Fibroblast of villous mesenchyme (primary cell): ENCODE measurements around the gene ITPK1. TPM values are rescaled to one million over a fixed set of nuclear protein-coding genes. Genes with fewer than 3 reads are reported as not detected.

Experiments
- DNase-seq: peaks from one replicate; pipeline ENCODE4 v3.0.0-alpha.2; 2010; ENCODE audit warnings: low read depth
- H3K4me3 ChIP-seq: 2 replicates; pipeline ENCODE4 v1.5.1; 2011; ENCODE audit warnings: low read depth, mild to moderate bottlenecking, low read length
- CTCF ChIP-seq: IDR thresholded peaks from 2 replicates; pipeline ENCODE4 v1.5.1; 2012; ENCODE audit warnings: low read depth, mild to moderate bottlenecking, low read length; ENCODE audit not compliant: insufficient read depth
- total RNA-seq: library from RNA; depleted of rRNA; stranded (reverse); fragments of >200 nt; gene quantifications from 2 replicates; pipeline ENCODE4 v1.2.3, GENCODE V29; 2012

Gene ITPK1
- total RNA-seq, 1 donor: 15.5 TPM

GRCh38 chr14:92914087-92914656 is 201.6 kb downstream of the ITPK1 start:
- no peak for TF ChIP-seq CTCF
- DNase-seq: peak; percentile 41
- H3K4me3 ChIP-seq: no peak overlapping the region

GRCh38 chr14:92907316-92907911 is 208.3 kb downstream of the ITPK1 start:
- no peak for TF ChIP-seq CTCF
- H3K4me3 ChIP-seq: no peak overlapping the region
- DNase-seq: no peak

DNA sequence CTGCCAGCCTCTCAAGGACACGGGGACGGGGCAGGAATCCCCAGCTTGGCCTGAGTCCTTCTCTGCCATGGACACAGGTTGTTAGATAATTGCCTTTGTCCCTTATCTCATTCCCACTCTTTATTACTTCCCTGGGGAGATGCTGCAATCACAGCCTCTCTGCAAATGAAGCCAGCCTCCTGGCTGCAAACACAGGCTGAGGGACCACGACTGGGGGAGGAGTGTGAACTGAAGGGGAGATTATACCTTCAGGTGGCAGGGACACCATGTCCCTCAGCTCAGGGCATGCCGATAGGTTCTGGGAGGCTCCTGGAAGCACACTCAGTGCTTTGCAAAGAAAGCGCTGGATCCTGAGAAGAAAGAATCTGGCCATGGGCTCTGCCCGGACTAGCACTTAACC is 208.9 kb downstream of the ITPK1 start:
- TF ChIP-seq CTCF: no peak
- DNase-seq: no peak
- no peak overlapping the region for H3K4me3 ChIP-seq

GRCh38 chr14:92906420-92906819 is 209.3 kb downstream of the ITPK1 start:
- TF ChIP-seq CTCF: no peak
- DNase-seq: no peak
- H3K4me3 ChIP-seq: no peak overlapping the region

- no peak for TF ChIP-seq CTCF
- no peak overlapping the region for H3K4me3 ChIP-seq
- no peak for DNase-seq
Observed at GRCh38 chr14:92905667-92906066, 210.1 kb downstream of the ITPK1 start.

DNA sequence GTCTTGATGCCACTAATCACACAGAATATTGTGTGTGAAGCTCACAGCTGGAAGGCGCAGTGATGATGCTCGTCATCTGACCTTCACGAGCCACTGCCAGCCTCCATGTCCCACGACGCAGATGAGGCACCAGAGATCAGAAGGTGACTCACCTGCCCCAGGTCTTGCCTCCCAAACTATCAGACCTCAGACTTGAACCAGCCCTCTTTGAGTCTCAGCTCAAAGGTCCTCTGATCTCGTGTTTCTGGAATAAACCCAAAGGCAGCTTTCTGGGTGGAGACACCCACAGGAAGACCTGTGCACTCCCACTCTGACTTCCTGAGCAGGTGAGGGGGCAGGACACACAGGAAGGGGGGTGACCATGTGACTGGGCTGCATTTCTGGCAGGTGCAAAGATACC is 212.4 kb downstream of the ITPK1 start:
- no peak for TF ChIP-seq CTCF
- H3K4me3 ChIP-seq: no peak overlapping the region
- DNase-seq: no peak

DNA sequence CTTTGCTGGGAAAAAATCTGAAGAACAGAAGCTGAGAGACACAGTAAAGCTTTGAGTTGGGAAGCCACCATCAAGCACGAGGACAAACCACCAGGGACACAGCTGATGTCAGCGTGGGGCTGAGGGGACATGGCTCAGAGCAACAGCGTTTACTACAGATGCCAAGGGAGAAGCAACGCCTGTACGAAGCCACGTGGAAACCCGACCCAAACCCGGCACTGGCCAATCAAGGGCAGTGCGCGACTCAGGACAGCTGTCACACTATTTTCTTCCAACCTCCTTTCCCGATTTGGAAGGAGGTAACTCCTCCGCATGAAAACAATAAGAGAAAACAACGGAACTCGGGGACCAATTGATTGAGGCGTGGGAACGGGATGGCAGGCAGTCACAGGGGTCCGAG is 213.0 kb downstream of the ITPK1 start:
- H3K4me3 ChIP-seq: no peak overlapping the region
- no peak for DNase-seq
- TF ChIP-seq CTCF: no peak
